Measurements from ENCODE around the gene VAPB.

Gene VAPB

GRCh38 chr20:58482416-58482815 is 93.4 kb downstream of the VAPB start:
- DNase-seq (ENCODE audit: low read depth in 2 of 2): no peak

DNA sequence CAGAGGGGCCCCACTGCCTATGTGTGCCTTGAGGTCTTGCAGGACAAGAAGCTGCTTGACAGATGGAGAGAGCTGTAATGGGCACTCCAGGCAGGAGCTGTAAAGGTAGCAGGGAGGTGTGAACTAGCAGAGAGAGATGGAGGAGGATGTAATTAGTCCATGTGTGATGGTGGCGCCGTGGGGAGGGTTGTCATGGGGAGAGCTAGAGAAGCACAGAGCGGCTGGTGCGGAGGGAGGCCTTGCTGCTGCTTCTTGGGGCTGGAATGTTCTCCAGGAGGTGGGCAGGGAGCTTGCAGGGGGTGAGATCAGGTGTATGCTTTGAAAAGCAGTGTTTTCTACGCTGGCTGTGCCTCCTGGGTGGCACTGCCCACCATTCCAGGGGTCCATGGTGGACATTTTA is 94.0 kb downstream of the VAPB start:
- DNase-seq (ENCODE audit: low read depth in 2 of 2): no peak

- DNase-seq (ENCODE audit: low read depth in 2 of 2): no peak
Measured at GRCh38 chr20:58483470-58483869, 94.4 kb downstream of the VAPB start.

- DNase-seq (ENCODE audit: low read depth in 2 of 2): no peak
Measured at GRCh38 chr20:58485393-58485792, 96.4 kb downstream of the VAPB start.

- DNase-seq (ENCODE audit: low read depth in 2 of 2): no peak
Measured at GRCh38 chr20:58486207-58486606, 97.2 kb downstream of the VAPB start.

DNA sequence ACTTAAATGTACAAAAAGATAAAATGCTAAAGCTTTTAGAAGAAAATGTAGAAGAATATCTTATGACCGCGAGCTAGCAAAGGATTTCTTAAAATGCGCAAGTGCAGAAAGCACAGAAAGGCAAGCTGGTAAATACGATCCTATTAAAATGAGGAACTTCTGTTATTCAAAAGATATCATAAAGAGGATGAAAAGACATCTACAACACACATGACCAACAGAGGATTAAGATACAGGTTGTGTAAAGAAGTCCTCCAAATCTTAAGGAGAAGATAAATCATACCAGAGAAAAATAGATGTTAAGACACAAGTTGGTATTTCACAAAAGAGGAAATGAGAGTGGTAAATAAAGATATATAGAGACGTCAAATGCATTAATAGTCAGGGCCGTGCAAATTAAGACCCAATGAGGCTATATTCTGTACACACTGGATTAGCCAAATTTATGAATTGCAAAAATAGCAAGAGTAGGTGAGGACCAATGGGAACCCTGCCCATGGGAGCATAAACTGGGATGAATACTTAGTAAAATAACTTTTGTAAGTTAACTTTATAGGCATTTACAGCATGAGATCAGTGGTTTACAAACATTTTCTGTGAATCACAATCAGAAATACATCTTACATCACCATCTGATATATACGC is 103.2 kb downstream of the VAPB start:
- no peak for DNase-seq (ENCODE audit: low read depth in 2 of 2)

DNA sequence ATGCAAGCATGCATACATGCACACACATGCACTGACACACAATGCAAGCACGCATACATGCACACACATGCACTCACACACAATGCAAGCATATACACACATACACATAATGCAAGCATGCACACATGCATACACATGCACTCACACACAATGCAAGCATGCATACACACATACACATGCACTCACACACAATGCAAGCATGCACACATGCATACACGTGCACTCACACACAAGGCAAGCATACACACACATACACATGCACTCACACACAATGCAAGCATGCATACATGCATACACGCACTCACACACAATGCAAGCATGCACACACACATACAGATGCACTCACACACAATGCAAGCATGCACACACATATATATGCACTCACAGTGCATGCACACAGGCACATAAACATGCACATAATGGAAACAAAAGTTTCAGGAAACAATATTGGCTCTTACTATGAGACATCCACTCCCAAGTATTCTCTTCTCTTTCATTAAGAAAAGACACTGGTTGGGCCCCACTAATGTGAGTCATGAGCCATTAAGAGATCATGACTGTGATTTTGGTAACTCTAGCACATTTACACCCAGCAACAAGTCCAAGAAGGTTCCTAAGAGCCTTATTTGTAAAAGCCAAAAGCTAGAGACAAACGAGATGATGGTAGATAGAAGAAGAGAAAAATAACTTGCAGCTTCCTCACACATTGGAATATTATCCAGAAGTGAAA is 103.9 kb downstream of the VAPB start:
- DNase-seq (ENCODE audit: low read depth in 2 of 2): no peak

DNA sequence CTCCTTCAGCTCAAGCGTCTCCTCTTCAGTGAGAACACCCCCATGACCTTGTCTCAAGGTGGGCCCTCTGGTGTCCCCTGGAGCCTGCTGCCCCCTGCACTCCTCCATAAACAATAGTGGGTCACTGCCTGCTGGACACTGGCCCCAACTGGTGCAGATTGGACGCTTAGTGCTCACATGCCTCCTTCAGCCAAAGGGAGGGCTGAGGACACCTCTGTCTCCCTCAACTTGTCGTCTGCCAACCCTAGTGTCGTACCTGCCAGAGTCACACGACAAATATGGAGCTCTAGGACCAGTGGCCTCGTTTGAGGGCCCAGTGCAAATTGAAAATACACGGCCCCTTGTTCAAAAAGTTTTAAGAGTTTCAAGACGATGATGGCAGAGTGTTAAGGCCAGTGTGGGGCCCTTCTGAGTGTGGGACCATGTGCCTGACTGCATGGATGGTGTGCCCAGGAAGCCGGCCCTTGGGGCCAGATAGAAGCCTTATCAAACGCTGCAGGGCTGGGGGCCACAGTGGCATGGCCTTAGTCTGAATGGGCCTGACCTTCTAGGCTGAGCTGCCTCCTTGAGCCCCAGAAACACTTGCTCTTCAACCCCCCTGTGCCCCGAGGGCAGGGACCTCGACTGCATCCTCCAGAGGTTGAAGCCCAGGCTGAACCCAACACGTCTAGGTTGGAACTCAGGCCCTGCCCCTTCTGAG is 106.0 kb downstream of the VAPB start:
- DNase-seq (ENCODE audit: low read depth in 2 of 2): no peak

DNA sequence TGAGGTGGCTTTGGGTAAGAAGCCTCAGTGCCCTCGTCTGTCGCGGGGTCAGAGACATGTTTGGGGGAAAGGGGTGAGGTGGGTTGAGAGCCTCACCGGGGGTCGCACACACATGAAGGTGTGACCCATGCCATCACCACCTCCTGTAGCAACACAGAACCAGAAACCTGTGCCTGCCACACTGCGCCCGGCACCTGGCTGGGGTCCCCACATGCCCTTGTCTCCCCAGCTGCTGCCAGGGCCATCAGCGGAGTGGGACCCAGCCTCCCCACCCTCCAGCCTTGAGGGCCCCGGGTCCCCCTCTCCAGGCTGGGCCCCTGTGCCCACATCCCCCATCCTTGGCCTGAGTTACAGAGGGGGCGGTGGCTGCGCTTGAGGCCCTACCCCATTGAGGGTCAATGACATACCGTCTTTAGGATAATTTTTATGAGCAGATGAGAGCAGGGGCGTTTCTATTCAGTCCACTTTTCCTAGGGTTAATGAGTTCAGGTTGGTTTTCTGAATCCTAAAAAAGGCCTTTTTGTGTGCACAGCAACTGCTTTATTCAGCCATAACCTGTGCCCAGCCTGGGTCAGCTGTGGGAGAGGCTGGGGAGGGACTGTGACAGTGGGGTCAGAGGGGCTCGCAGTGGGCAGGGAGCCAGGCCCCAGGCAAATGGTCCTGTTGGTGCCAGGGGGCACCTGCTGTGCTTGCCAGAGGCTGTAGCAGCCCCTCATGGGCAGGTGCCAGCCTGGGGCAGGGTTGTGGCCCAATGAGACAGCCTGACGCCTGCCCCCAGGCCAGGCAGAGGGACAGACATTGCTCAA is 106.8 kb downstream of the VAPB start:
- DNase-seq (ENCODE audit: low read depth in 2 of 2): no peak

GRCh38 chr20:58496429-58496769 is 107.4 kb downstream of the VAPB start:
- DNase-seq (ENCODE audit: low read depth in 2 of 2): no peak

DNA sequence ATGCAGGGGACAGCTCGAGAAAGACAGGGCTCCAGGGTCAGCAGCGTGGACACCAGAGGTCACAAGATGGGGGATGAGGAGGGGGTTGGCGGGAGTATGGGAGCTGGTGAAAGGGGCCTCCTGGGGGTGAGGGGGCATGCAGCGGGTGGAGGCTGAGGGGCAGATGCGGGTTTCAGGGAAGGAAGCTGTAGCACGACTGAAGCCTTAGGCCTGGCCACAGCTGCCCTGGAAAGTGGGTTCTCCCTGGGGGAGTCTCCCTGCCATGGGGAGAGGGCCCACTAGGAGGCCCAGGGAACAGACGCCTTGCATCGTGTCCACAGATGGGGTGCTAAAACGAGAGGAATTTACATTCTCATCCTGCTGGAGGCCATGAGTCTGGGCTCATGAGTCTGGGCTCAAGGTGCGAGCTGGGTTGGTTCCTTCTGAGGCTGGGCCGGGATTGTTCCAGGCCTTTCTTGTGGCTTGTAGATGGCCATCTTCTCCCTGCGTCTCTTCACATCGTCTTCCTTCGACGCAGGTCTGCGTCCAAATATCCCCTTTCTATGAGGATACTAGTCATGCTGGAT is 108.1 kb downstream of the VAPB start:
- no peak for DNase-seq (ENCODE audit: low read depth in 2 of 2)

- no peak for DNase-seq (ENCODE audit: low read depth in 2 of 2)
Measured at GRCh38 chr20:58497724-58498469, 108.9 kb downstream of the VAPB start.

DNA sequence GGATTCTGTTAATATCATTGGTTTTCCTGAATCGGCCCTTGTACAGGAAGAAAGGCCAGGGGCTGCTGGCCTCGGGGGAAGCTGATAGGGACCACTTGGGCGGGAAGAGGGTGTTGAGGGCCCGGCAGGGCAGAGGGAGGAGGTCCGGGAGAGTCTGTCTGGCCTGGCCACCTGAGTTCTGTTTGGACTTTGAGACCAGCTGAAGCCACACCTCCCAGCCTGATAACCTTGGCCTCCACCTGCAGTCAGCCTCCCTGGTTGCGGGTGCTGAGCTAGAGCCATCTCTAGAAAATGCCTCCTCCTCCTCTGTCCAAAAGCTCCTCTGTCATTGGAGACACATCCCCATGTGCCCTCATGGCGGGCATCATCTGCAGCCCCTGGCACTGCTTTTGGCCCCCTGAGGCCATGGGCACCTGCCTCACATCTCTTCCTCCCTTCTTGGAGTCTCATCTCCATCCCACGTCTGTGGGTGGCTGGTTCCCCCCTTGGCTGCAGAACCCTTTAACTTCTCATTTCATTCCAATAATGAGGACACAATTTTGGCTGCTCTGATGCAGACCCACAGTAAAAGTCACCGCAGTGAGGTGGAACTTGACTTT is 109.5 kb downstream of the VAPB start:
- no peak for DNase-seq (ENCODE audit: low read depth in 2 of 2)

DNA sequence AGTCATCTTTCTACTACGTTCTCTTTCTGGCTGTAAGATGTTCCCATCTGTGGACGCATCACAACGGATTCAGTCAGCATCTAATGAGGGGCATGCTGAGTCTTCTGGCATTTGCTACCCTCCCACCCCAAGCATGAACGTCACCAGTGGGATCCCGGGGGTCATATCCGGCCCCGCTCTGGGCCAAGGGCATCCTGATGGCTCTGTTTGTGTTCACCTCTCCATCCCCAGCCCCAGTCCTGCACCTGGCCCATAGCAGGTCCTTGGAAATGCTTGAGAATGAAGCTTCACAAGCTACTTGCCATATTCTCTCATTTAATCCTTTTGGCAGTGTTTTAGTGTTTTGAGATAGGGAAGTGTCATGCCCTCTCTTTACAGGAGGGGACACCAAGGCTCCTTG is 111.2 kb downstream of the VAPB start:
- DNase-seq (ENCODE audit: low read depth in 2 of 2): no peak
